Measurements from ENCODE around the gene MBP.

Gene MBP

GRCh38 chr18:77096936-77097886, 35.4 kb downstream of the MBP start:
- TF ChIP-seq REST (IDR thresholded peaks at IDR 0.05; ENCODE audit: insufficient read depth in 1 of 2, low read depth in 2 of 2, low read length in 2 of 2) (no peak), TAF1 (IDR thresholded peaks at IDR 0.05; ENCODE audit: borderline replicate concordance, insufficient read depth, low read length) (no peak), SIN3A (IDR thresholded peaks at IDR 0.05; ENCODE audit: borderline replicate concordance, insufficient read depth, low read length) (no peak), FOXP2 (optimal IDR thresholded peaks at IDR 0.05; ENCODE audit: borderline replicate concordance, extremely low read depth, extremely low read length, insufficient read depth) (no peak), POLR2AphosphoS5 (IDR thresholded peaks at IDR 0.05; ENCODE audit: low read depth, low read length) (no peak)

GRCh38 chr18:77095391-77096371, 36.9 kb downstream of the MBP start:
- TF ChIP-seq POLR2AphosphoS5 (IDR thresholded peaks at IDR 0.05; ENCODE audit: low read depth, low read length) (no peak), REST (IDR thresholded peaks at IDR 0.05; ENCODE audit: insufficient read depth in 1 of 2, low read depth in 2 of 2, low read length in 2 of 2) (no peak), FOXP2 (optimal IDR thresholded peaks at IDR 0.05; ENCODE audit: borderline replicate concordance, extremely low read depth, extremely low read length, insufficient read depth) (no peak), SIN3A (IDR thresholded peaks at IDR 0.05; ENCODE audit: borderline replicate concordance, insufficient read depth, low read length) (no peak), TAF1 (IDR thresholded peaks at IDR 0.05; ENCODE audit: borderline replicate concordance, insufficient read depth, low read length) (no peak)

- TF ChIP-seq TAF1 (IDR thresholded peaks at IDR 0.05; ENCODE audit: borderline replicate concordance, insufficient read depth, low read length) (no peak), REST (IDR thresholded peaks at IDR 0.05; ENCODE audit: insufficient read depth in 1 of 2, low read depth in 2 of 2, low read length in 2 of 2) (no peak), FOXP2 (optimal IDR thresholded peaks at IDR 0.05; ENCODE audit: borderline replicate concordance, extremely low read depth, extremely low read length, insufficient read depth) (no peak), POLR2AphosphoS5 (IDR thresholded peaks at IDR 0.05; ENCODE audit: low read depth, low read length) (no peak), SIN3A (IDR thresholded peaks at IDR 0.05; ENCODE audit: borderline replicate concordance, insufficient read depth, low read length) (no peak)
Measured at GRCh38 chr18:77093586-77093985, 39.0 kb downstream of the MBP start.

GRCh38 chr18:77093067-77093430, 39.5 kb downstream of the MBP start:
- TF ChIP-seq REST (IDR thresholded peaks at IDR 0.05; ENCODE audit: insufficient read depth in 1 of 2, low read depth in 2 of 2, low read length in 2 of 2) (no peak), FOXP2 (optimal IDR thresholded peaks at IDR 0.05; ENCODE audit: borderline replicate concordance, extremely low read depth, extremely low read length, insufficient read depth) (no peak), SIN3A (IDR thresholded peaks at IDR 0.05; ENCODE audit: borderline replicate concordance, insufficient read depth, low read length) (no peak), POLR2AphosphoS5 (IDR thresholded peaks at IDR 0.05; ENCODE audit: low read depth, low read length) (no peak), TAF1 (IDR thresholded peaks at IDR 0.05; ENCODE audit: borderline replicate concordance, insufficient read depth, low read length) (no peak)

All from PFSK-1 (cell line).